Measurements from ENCODE around the gene ISCU. TPM values are rescaled to one million over a fixed set of nuclear protein-coding genes. Genes with fewer than 3 reads are reported as not detected.

ISCU gene
- total and polyA plus RNA-seq, 9 of the 15 experiments (the other 6 are each of a cell fraction or from before 2014, with no cell fraction given) = 15.9 to 92.5 (median 77.3) TPM

DNA sequence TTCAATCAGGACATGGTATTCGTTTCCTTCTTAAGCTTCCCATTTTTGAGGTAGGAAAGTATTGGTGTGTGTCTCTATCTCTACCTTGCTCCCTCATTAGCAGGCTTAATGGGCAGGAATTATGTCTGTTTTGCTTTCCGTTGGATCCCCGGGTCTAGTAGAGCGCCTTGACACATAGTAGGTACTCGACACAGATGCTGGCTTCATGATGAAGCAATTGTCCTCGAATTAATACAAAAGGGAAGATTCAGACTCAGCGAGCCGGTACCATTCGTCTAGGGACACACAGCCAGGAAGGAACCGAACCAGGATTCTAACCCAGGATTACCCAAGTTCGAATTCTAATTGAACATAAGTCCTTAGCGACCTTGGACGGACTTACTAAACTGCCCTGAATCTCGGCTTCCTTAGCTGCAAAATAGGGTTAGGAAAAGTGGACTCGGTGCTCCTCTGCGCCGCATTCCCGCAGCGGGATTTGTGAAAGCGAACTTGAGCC lies 496 bp upstream of the ISCU start (continued):
- TF ChIP-seq, protein P1, sequence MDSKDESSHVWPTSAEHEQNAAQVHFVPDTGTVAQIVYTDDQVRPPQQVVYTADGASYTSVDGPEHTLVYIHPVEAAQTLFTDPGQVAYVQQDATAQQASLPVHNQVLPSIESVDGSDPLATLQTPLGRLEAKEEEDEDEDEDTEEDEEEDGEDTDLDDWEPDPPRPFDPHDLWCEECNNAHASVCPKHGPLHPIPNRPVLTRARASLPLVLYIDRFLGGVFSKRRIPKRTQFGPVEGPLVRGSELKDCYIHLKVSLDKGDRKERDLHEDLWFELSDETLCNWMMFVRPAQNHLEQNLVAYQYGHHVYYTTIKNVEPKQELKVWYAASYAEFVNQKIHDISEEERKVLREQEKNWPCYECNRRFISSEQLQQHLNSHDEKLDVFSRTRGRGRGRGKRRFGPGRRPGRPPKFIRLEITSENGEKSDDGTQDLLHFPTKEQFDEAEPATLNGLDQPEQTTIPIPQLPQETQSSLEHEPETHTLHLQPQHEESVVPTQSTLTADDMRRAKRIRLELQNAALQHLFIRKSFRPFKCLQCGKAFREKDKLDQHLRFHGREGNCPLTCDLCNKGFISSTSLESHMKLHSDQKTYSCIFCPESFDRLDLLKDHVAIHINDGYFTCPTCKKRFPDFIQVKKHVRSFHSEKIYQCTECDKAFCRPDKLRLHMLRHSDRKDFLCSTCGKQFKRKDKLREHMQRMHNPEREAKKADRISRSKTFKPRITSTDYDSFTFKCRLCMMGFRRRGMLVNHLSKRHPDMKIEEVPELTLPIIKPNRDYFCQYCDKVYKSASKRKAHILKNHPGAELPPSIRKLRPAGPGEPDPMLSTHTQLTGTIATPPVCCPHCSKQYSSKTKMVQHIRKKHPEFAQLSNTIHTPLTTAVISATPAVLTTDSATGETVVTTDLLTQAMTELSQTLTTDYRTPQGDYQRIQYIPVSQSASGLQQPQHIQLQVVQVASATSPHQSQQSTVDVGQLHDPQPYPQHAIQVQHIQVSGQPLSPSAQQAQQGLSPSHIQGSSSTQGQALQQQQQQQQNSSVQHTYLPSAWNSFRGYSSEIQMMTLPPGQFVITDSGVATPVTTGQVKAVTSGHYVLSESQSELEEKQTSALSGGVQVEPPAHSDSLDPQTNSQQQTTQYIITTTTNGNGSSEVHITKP (IDR thresholded peaks at IDR 0.05; ENCODE audit: partially characterized antibody) = peak; percentile 74
- no peak for TF ChIP-seq CBX5 (IDR thresholded peaks at IDR 0.05; ENCODE audit: borderline replicate concordance, low read depth)
- TF ChIP-seq SP2 (IDR thresholded peaks at IDR 0.05; ENCODE audit: extremely low read depth, low read depth, low read length, poor library complexity, severe bottlenecking) = no peak
- TF ChIP-seq EZH2 (IDR thresholded peaks at IDR 0.05; ENCODE audit: borderline replicate concordance, low read depth, low read length) = no peak
- TF ChIP-seq, protein P2, sequence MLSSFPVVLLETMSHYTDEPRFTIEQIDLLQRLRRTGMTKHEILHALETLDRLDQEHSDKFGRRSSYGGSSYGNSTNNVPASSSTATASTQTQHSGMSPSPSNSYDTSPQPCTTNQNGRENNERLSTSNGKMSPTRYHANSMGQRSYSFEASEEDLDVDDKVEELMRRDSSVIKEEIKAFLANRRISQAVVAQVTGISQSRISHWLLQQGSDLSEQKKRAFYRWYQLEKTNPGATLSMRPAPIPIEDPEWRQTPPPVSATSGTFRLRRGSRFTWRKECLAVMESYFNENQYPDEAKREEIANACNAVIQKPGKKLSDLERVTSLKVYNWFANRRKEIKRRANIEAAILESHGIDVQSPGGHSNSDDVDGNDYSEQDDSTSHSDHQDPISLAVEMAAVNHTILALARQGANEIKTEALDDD (IDR thresholded peaks at IDR 0.05) = peak; percentile 27
- TF ChIP-seq, protein P3, sequence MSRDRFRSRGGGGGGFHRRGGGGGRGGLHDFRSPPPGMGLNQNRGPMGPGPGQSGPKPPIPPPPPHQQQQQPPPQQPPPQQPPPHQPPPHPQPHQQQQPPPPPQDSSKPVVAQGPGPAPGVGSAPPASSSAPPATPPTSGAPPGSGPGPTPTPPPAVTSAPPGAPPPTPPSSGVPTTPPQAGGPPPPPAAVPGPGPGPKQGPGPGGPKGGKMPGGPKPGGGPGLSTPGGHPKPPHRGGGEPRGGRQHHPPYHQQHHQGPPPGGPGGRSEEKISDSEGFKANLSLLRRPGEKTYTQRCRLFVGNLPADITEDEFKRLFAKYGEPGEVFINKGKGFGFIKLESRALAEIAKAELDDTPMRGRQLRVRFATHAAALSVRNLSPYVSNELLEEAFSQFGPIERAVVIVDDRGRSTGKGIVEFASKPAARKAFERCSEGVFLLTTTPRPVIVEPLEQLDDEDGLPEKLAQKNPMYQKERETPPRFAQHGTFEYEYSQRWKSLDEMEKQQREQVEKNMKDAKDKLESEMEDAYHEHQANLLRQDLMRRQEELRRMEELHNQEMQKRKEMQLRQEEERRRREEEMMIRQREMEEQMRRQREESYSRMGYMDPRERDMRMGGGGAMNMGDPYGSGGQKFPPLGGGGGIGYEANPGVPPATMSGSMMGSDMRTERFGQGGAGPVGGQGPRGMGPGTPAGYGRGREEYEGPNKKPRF (IDR thresholded peaks at IDR 0.05; ENCODE audit: low read depth, low read length) = no peak
- no peak for TF ChIP-seq RFX7 (CRISPR knock-in tag; IDR thresholded peaks at IDR 0.05)
- 0 out of 2 replicates have a peak, but pooled peaks have one; percentile 35 for TF ChIP-seq DPF2 (IDR thresholded peaks at IDR 0.05)
- TF ChIP-seq KDM2B (CRISPR knock-in tag; IDR thresholded peaks at IDR 0.05) = no peak
- TF ChIP-seq EHMT2 (IDR thresholded peaks at IDR 0.05) = no peak
- no peak for TF ChIP-seq ZNF436 (CRISPR knock-in tag; IDR thresholded peaks at IDR 0.05)
- TF ChIP-seq, protein P4, sequence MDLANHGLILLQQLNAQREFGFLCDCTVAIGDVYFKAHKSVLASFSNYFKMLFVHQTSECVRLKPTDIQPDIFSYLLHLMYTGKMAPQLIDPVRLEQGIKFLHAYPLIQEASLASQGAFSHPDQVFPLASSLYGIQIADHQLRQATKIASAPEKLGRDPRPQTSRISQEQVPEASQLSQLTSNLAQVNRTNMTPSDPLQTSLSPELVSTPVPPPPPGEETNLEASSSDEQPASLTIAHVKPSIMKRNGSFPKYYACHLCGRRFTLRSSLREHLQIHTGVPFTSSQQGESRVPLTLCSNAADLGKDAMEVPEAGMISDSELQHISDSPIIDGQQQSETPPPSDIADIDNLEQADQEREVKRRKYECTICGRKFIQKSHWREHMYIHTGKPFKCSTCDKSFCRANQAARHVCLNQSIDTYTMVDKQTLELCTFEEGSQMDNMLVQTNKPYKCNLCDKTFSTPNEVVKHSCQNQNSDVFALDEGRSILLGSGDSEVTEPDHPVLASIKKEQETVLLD (IDR thresholded peaks at IDR 0.05) = no peak
- no peak for TF ChIP-seq ZNF444 (CRISPR knock-in tag; IDR thresholded peaks at IDR 0.05)
- TF ChIP-seq, protein P5, sequence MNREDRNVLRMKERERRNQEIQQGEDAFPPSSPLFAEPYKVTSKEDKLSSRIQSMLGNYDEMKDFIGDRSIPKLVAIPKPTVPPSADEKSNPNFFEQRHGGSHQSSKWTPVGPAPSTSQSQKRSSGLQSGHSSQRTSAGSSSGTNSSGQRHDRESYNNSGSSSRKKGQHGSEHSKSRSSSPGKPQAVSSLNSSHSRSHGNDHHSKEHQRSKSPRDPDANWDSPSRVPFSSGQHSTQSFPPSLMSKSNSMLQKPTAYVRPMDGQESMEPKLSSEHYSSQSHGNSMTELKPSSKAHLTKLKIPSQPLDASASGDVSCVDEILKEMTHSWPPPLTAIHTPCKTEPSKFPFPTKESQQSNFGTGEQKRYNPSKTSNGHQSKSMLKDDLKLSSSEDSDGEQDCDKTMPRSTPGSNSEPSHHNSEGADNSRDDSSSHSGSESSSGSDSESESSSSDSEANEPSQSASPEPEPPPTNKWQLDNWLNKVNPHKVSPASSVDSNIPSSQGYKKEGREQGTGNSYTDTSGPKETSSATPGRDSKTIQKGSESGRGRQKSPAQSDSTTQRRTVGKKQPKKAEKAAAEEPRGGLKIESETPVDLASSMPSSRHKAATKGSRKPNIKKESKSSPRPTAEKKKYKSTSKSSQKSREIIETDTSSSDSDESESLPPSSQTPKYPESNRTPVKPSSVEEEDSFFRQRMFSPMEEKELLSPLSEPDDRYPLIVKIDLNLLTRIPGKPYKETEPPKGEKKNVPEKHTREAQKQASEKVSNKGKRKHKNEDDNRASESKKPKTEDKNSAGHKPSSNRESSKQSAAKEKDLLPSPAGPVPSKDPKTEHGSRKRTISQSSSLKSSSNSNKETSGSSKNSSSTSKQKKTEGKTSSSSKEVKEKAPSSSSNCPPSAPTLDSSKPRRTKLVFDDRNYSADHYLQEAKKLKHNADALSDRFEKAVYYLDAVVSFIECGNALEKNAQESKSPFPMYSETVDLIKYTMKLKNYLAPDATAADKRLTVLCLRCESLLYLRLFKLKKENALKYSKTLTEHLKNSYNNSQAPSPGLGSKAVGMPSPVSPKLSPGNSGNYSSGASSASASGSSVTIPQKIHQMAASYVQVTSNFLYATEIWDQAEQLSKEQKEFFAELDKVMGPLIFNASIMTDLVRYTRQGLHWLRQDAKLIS (CRISPR knock-in tag; IDR thresholded peaks at IDR 0.05) = peak; percentile 20; the same call in 1 of the 2 replicates
- TF ChIP-seq XRCC4 (IDR thresholded peaks at IDR 0.05; ENCODE audit: extremely low read depth, insufficient read depth, insufficient read length) = no peak
- no peak for TF ChIP-seq ZNF707 (CRISPR knock-in tag; conservative IDR thresholded peaks at IDR 0.05)
- TF ChIP-seq NBN (IDR thresholded peaks at IDR 0.05; ENCODE audit: low read depth) = peak; percentile 11; the same call in 1 of the 2 replicates
